AG09319 (cell line): ENCODE measurements around the gene SCYGR7.
A peak's percentile ranks its signal among the peaks of the same experiment; 100 is the strongest.
"Not testable (repeated sequence)": the region's sequence is repeated elsewhere in the genome, so short reads cannot be mapped to it uniquely, and the experiment has no call there.

Source experiments
- DNase-seq: peaks from one replicate; pipeline ENCODE4 v3.0.0-alpha.2; 2010; ENCODE audit warnings: low read depth; ENCODE audit errors: extremely low read depth
- TF ChIP-seq, protein P1 (sequence below): IDR thresholded peaks from 2 replicates; pipeline ENCODE4 v1.5.1; 2011; ENCODE audit warnings: low read depth, mild to moderate bottlenecking, inconsistent platforms, low read length, moderate library complexity

SCYGR7 gene

DNA sequence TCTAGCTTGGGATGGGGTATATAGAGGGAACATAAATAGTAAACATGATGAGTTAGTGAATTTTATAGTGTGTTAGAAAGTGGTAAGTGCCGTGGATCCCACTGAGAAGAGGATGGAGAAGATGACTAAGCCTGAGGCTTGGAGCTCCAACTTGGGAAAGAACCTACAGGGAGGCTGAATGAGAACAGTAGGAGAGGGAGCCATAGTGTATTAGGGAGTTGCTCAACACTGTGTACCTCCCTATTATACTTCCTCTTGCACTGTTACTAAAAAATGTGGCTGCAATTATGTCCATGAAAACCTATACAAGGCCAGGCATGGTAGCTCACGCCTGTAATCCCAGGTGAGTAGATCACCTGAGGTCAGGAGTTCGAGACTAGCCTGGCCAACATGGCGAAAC is 7.5 kb upstream of the SCYGR7 start:
- TF ChIP-seq, protein P1, sequence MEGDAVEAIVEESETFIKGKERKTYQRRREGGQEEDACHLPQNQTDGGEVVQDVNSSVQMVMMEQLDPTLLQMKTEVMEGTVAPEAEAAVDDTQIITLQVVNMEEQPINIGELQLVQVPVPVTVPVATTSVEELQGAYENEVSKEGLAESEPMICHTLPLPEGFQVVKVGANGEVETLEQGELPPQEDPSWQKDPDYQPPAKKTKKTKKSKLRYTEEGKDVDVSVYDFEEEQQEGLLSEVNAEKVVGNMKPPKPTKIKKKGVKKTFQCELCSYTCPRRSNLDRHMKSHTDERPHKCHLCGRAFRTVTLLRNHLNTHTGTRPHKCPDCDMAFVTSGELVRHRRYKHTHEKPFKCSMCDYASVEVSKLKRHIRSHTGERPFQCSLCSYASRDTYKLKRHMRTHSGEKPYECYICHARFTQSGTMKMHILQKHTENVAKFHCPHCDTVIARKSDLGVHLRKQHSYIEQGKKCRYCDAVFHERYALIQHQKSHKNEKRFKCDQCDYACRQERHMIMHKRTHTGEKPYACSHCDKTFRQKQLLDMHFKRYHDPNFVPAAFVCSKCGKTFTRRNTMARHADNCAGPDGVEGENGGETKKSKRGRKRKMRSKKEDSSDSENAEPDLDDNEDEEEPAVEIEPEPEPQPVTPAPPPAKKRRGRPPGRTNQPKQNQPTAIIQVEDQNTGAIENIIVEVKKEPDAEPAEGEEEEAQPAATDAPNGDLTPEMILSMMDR, result no peak
- no peak for DNase-seq

DNA sequence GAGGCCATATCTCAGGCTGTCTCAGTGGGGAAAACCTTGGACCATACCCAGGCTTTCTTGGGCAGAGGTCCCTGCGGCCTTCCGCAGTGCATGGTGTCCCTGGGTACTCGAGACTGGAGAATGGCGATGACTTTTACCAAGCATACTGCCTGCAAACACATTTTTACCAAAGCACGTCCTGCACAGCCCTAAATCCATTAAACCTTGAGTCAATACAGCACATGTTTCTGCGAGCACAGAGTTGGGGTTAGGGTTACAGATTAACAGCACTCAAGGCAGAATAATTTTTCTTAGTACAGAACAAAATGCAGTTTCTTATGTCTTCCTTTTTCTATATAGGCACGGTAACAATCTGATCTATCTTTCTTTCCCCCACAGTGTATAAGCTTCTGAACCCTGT is 5.3 kb upstream of the SCYGR7 start:
- not testable (repeated sequence) for DNase-seq

DNA sequence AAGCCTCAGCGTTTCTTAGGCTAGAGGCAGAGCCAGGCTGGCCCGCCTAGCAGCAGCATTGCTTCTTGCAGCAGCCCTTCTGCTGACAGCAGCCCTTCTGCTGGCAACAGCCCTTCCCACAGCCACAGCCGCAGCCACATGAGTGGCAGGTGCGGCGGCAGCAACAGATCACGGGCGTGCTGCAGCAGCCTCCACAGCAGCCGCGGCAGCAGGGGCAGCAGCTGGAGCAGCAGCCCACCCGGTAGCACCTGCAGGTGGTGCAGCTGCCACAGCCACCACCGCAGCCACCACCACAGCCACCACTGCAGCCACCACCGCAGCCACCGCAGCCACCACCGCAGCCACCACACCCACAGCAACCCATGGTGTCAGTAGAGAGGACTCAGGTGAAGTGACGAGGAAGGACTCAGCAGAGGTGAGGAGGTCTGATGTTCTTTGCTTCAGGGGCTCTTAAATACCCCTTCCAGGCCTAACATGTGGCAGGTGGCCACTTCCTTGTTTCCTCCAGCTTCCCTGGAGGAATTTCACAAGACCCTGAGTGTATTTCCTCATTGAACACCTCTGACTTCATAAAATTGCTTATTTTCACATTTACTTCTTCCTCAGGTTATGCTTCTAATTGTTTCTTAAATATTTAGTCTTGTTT is 3.6 kb upstream of the SCYGR7 start, which contains the start of gene SCYGR6:
SCYGR6 (minus strand) TSS at position 364 of the 646 bp plus-strand sequence; CDS start at position 364, 0 bp downstream.
- no peak for DNase-seq
- TF ChIP-seq, protein P1, result no peak

DNA sequence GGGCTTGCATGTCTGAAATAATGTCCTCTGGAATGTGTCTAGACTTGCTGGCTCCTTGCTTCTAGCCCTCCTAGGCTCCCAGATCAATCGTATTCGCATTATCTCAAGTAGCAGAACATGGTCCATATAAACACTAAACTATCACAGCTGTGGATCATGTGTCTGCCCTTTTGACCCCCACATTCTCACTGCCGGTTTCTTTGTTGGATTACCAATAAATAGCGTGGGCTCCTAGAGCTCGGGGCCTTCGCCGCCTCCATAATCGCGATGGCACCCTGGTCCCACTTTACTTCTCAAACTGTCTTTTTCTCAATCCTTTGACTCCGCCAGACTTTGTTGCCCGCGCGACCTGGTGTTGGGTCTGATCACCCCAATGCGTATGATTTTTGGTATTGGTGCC is 11.2 kb downstream of the SCYGR7 start:
- TF ChIP-seq, protein P1, result no peak
- DNase-seq, result no peak

DNA sequence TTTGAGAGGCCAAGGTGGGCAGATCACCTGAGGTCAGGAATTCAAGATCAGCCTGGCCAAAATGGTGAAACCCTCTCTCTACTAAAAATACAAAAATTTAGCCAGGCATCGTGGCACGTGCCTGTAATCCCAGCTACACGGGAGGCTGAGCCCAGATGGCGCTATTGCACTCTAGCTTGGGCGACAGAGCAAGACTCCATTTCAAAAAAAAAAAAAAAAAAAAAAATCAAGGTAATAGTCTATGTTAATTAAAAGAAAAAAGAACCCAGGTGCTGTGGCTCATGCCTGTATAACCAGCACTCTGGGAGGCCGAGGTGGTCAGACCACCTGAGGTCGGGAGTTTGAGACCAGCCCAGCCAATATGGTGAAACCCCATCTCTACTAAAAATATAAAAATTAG is 12.6 kb downstream of the SCYGR7 start:
- DNase-seq, result not testable (repeated sequence)

DNA sequence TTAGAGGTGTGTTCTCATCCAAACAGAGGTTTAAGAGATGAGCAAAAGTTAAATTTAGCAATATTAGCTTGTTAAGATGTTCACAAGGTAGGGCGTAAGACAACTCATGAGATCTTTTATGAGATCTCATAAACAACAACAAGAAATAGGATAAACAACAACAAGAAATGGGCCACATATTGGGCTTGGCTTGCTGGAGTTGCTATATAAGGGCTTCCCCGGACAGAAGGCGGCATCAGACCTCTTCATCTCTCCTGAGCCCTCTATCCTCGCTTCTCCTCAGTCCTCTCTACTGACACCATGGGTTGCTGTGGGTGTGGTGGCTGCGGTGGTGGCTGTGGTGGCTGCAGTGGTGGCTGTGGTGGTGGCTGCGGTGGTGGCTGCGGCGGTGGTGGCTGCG is 17.5 kb downstream of the SCYGR7 start, which contains the start of gene SCYGR8:
SCYGR8 (plus strand) TSS at position 301 of the 400 bp plus-strand sequence; CDS start at position 301, 0 bp downstream.
- TF ChIP-seq, protein P1, result no peak
- no peak for DNase-seq

DNA sequence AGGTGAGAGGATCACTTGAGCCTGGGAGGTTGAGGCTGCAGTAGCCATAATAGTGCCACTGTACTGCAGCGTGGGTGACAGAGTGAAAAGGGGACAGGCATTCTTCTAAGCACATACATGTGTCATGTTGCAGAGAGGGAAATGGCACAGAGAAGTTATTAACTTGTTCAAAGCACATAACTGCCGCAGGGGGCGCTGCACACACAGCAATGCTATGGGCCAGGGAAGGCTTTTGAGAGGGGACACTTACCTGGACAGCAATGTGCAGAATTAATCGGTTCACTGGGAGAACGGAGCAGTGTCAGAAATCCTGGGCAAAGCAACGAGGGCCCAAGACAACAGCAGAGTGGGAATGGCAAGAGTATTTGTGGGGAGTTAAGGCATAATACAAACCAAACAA is 19.9 kb downstream of the SCYGR7 start:
- TF ChIP-seq, protein P1, result peak; percentile 12
- DNase-seq, result no peak

DNA sequence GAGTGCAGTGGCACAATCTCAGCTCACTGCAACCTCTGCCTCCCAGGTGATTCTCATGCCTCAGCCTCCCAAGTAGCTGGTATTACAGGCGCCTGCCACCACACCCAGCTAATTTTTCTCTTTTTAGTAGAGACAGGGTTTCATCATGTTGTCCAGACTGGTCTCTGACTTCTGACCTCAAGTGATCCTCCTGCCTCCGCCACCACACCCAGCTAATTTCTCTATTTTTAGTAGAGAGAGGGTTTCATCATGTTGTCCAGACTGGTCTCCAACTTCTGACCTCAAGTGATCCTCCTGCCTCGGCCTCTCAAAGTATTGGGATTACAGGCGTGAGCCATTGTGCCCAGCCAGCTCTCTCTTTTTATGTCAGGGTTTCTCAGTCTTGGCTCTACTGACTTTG is 28.1 kb downstream of the SCYGR7 start:
- DNase-seq, result not testable (repeated sequence)

DNA sequence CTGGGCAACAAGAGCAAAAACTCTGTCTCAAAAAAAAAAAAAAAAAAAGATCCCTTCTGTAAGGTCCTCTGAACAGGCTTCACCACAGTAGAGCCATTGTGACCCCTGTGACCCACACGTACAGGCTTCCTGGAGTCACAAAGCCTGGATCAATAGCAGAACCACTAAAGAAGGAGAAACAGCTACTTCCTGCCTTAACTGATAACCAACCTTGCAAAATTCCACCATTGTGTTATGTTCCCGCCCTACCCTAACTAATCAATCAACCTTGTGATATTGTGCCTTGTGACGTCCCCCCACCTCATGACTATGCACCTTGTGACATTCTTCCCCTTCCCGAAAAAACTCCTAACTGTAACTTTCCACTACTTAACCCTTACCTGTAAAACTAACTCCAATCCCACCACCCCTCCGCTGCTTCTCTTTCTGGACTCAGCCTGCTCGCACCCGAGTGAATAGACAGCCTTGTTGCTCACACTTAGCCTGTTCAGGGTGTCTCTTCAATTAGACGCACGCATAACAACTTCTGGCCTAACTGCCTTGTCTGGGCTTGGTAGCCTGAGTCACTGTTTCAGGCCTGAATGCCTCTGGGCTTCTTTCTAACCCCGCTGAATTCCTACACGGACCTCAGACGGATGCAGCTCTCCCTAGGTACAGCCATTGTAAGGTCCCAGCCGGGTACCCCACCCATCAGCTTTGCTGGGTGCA is 31.4 kb downstream of the SCYGR7 start:
- TF ChIP-seq, protein P1, result no peak
- DNase-seq, result no peak
